ENCODE data around the gene MRPS11. TPM values are rescaled to one million over a fixed set of nuclear protein-coding genes. Genes with fewer than 3 reads are reported as not detected.
A peak's percentile ranks its signal among the peaks of the same experiment; 100 is the strongest.

Gene MRPS11
- total RNA-seq, 1 experiment from 2014 or later = 47.4 TPM

GRCh38 chr15:88450125-88450798 is 17.2 kb upstream of the MRPS11 start:
- Histone ChIP-seq H3K9ac (ENCODE audit: low read length) (no peak overlapping the region), H3K79me2 (ENCODE audit: insufficient read depth, low read length) (no peaks in the 10 kb centered on the region), H2AFZ (ENCODE audit: low read depth, low read length, poor library complexity, severe bottlenecking) (peak overlapping the region; percentile 13), H3K9me3 (ENCODE audit: control insufficient read depth in 1 of 2, insufficient read depth in 1 of 2, low read depth in 1 of 2, low read length in 2 of 2) (no peaks in the 10 kb centered on the region; a peak in 1 of 4 replicates), H3K4me2 (ENCODE audit: low read length) (no peak overlapping the region), H3K4me1 (ENCODE audit: control insufficient read depth in 1 of 2, insufficient read depth in 2 of 2, low read length in 2 of 2) (peaks cover 0 to 9% of the 10 kb centered on the region in 2 experiments; a peak in 2 of 4 replicates), H3K27ac (ENCODE audit: low read depth, low read length) (no peak overlapping the region), H3K27me3 (ENCODE audit: insufficient read depth, low read length) (peaks cover 6% of the 10 kb centered on the region; the same call in 1 of the 2 replicates), H3K9me2 (ENCODE audit: insufficient read depth) (no peaks in the 10 kb centered on the region), H3K36me3 (ENCODE audit: control insufficient read depth in 1 of 2, insufficient read depth in 2 of 2, low read length in 2 of 2) (no peaks in the 10 kb centered on the region), H4K20me1 (ENCODE audit: insufficient read depth) (no peaks in the 10 kb centered on the region), H3K4me3 (replicated peaks in 1 of 2; ENCODE audit: low read depth in 1 of 2, low read length in 2 of 2) (no peak overlapping the region)
- POLR2A ChIA-PET = interaction anchor here (0.7 kb wide), 1 partner anchor 210 kb away, joined by 4 read pairs; no protein-coding TSS in a partner anchor
- TF ChIP-seq TCF7L2 (IDR thresholded peaks at IDR 0.05; ENCODE audit: borderline replicate concordance, extremely low read depth, insufficient read depth, insufficient read length) (no peak), CTCF (IDR thresholded peaks at IDR 0.05 in 2 of 3, conservative IDR thresholded peaks at IDR 0.05 in 1 of 3; ENCODE audit: borderline replicate concordance in 1 of 3, insufficient read depth in 1 of 3, low read depth in 2 of 3, low read length in 2 of 3) (peak; percentile 52 to 95 (median 92); a peak in 5 of 6 replicates), SP1 (IDR thresholded peaks at IDR 0.05; ENCODE audit: low read depth) (no peak), SIN3A (IDR thresholded peaks at IDR 0.05; ENCODE audit: low read depth) (no peak), RAD21 (IDR thresholded peaks at IDR 0.05; ENCODE audit: low read depth) (peak; percentile 83), MAX (IDR thresholded peaks at IDR 0.05) (peak; percentile 81), CBX3 (IDR thresholded peaks at IDR 0.05; ENCODE audit: low read depth) (peak; percentile 54; the same call in 1 of the 2 replicates)
- CTCF ChIA-PET = interaction anchor here (0.6 to 1.4 kb wide), 7 partner anchors 15 to 203 kb away, joined by 3 to 11 read pairs (median 4); partner anchors contain the start of genes MRPL46 and MRPS11
- intact Hi-C loops (cut with micrococcal nuclease) = loop anchor here (1.0 to 5.0 kb wide), 2 partner anchors 178 to 203 kb away; no protein-coding TSS in a partner anchor
- DNase-seq (ENCODE audit: low read depth, low spot score) (peak; percentile 49), ATAC-seq (peak; percentile 82)
- RAD21 ChIA-PET (ENCODE audit: low non-redundant PET in 1 of 2, low total read pairs in 2 of 2, uncharacterized antibody in 2 of 2, unreplicated experiment in 2 of 2) = no interaction called here
- BruUV-seq (replicated peaks) = no TSS peak

Measured in HCT116 (cell line).